CD4-positive, alpha-beta T cell treated with Interleukin-17A for 1 hour (primary cell): ENCODE measurements around the gene CCDC7.
"Not testable (repeated sequence)": the region's sequence is repeated elsewhere in the genome, so short reads cannot be mapped to it uniquely, and the experiment has no call there.

ENCODE experiments used
- DNase-seq: peaks from one replicate; pipeline ENCODE4 v3.0.0-alpha.2; 2020

Gene CCDC7

DNA sequence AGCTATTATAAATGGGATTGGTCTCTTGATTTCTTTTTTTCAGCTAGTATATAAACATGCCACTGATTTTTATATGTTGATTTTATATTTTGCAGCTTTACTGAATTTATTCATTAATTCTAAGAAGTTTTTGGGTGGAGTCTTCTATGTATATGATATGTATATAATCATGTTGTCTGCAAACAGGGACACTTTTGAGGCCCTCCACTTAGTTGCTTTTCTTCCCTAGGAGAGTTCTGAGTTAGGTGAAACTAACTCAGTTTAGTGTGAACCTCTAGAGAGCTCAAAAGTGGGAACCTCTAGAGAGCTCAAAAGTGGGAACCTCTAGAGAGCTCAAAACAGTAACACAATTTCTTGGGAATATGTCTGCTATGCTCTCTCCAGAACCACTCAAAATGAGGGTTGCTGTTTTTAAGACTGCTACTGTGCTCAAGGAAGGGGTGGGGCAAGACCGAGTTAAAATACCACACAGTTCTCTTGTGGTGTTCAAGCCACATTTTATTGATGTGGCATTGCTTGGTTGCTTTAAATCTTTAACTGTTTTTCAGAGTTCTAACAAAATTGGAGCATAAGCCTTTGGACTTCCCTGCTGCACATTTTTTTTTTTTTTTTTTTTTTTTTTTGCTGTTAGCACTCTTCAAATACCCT is 13.2 kb downstream of the CCDC7 start:
- peak; percentile 78 for DNase-seq

DNA sequence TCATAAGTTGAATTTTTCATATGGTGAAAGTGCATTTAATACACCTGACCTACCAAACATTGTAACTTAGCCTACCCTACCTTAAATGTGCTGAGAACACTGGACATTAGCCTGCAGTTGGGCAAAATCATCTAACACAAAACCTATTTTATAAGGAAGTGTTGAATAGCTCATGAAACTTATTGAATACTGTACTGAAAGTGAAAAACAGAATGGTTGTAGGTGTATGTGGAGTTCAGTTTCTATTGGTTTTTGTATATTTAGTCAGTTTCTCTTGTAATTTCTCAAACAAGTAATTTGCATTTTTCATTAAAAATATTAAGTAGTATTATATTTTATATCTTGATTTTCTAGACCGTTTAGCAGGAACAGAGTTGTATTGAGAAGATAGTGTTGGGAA is 15.3 kb downstream of the CCDC7 start:
- no peak for DNase-seq

DNA sequence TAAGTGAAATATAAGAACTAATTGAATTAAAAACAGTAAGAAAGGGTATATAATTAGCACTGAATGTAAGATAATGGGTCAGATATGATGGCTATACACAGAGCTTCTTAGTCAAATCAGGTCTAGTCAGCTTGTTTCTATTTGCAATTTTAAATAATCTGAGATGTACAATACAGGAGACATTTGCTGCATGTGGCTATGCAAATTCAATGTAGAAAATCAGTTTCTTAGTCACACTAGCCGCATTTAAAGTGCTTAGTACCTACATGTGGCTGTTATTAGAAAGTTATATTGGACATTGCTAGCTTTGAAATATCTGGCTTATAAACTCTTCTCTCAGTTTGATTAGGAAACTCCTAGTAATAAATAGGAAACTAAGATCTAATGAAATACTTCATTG is 25.3 kb downstream of the CCDC7 start:
- no peak for DNase-seq

GRCh38 chr10:32477499-32477898 is 31.6 kb downstream of the CCDC7 start:
- DNase-seq = no peak

DNA sequence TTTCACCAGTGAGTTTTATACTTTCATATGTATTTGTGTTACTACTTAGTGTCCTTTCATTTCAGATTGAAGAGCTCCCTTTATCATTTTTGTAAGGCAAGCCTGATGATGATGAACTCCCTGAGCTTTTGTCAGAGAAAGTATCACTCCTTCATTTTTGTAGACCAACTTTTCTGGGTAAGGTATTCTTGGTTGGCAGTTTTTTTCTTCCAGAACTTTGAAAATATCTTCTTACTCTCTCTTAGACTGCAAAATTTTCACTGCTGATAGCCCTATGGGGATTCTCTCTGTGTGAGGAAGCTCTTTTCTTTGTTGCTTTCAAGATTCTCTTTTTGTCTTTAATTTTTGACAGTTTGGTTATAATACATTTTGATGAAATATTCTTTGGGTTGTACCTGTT is 35.7 kb downstream of the CCDC7 start:
- DNase-seq = no peak

GRCh38 chr10:32483019-32483502 is 37.1 kb downstream of the CCDC7 start:
- not testable (repeated sequence) for DNase-seq

DNA sequence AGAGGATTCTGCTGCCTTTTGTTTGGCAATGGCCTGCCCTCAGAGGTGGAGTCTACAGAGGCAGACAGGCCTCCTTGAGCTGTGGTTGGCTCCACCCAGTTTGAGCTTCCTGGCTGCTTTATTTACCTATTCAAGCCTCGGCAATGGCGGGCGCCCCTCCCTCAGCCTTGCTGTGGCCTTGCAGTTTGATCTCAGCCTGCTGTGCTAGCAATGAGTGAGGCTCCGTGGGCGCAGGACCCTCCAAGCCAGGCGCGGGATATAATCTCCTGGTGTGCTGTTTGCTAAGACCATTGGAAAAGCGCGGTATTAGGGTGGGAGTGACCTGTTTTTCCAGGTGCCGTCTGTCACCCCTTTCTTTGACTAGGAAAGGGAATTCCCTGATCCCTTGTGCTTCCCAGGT is 42.1 kb downstream of the CCDC7 start:
- not testable (repeated sequence) for DNase-seq

DNA sequence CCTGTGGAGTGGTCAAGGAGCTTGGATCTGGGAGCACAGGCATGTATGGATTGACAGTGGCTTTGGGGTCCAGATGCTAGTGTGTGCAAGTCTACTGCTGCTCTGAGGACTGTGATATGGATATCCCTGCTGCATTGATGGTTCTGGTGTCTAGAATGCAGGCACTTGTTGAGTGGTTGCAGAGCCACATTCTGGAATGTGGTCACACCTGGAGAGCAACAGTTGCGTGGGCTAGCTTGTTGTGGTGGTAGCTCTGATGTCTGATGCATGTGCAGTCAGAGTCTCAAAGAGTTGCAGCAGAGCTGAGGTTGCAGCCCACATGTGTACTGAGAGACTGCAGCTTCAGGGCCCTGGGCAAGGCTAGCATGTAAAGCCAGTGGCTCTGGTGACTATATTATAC is 43.2 kb downstream of the CCDC7 start:
- no peak for DNase-seq

GRCh38 chr10:32489901-32490300 is 44.0 kb downstream of the CCDC7 start:
- DNase-seq = no peak

DNA sequence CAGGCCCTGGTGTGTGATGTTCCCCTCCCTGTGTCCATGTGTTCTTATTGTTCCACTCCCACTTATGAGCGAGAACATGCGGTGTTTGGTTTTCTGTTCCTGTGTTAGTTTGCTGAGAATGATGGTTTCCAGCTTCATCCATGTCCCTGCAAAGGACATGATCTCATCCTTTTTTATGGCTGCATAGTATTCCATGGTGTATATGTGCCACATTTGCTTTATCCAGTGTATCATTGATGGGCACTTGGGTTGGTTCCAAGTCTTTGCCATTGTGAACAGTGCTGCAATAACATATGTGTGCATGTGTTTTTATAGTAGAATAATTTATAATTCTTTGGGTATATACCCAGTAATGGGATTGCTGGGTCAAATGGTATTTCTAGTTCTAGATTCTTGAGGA is 48.6 kb downstream of the CCDC7 start:
- not testable (repeated sequence) for DNase-seq

- DNase-seq = not testable (repeated sequence)
These were observed 54.2 kb downstream of the CCDC7 start for GRCh38 chr10:32500136-32500535.

GRCh38 chr10:32501906-32502305 is 56.0 kb downstream of the CCDC7 start:
- no peak for DNase-seq

GRCh38 chr10:32505762-32506420 is 60.0 kb downstream of the CCDC7 start:
- not testable (repeated sequence) for DNase-seq

GRCh38 chr10:32511599-32511998 is 65.7 kb downstream of the CCDC7 start:
- no peak for DNase-seq

DNA sequence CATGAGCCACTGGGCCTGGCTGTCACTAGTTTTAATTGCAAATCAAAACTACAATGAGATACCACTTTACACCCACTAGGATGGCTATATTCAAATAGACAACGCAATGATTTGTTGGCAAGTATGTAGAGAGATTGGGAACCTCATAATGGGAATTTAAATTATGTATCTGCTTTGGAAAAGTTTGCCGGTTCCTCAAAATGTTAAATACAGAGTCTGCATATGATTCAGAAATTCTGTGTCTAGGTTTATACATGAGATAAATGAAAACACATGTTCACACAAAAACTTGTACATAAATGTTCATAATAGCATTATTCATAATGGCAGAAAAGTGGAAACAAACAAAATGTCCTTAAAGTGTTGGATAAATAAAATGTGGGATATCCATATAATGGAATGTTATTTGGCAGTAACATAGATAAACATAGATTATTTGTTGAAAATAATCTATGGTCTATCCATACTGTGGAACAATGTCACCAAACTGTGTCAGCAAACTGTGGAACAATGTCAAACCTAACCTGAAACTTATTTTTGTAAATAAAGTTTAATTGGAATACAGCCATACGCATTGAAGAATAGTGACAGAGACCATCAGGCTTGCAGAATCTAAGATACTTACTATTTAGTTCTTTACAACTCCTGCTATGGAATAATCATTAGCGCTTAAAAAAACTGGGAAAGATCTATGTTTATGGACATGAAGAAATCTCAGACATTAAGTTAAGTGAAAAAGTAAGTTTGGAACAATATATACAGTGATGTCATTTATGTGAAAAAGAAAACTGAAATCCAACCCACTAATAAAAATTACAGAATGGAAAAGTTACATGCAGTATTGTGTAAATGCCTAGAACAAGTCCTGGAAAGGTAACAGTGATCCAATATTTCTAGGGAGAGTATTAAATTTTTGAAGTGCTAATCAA is 70.9 kb downstream of the CCDC7 start:
- DNase-seq = no peak

- DNase-seq = no peak
These were observed 84.3 kb downstream of the CCDC7 start for GRCh38 chr10:32530231-32530630.

- DNase-seq = no peak
These were observed 92.3 kb downstream of the CCDC7 start for GRCh38 chr10:32538256-32538655.

- no peak for DNase-seq
These were observed 94.9 kb downstream of the CCDC7 start for GRCh38 chr10:32540691-32541470.

- DNase-seq = no peak
These were observed 102.3 kb downstream of the CCDC7 start for GRCh38 chr10:32548208-32548607.

DNA sequence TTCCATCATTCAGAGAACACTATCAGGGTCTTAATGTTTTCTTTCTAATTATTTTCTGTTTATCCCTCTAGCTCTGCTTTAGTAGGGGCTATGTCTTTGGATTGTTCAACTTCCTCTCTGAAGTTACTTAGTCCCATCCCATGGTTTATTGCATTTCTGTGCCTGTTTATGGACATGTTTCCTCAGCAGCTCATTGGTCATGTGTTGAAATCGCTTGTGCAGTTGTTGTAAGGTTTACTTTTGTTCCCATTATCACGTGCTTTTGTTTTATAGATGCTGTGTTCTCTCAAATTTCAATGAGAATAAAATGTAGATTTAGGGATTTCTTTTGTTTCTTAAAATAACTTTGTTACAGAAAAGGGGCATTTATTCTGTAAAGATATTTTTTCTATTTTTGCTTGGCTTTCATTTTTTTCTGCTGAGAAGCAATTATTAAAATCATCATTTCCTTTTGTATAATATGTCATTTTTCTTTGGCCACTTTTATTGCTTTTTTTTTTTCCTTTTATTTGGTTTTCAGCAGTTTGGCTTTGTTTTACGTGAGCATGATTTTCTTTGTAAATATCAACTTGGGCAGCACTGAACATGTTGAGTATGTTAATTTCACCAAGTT is 110.9 kb downstream of the CCDC7 start:
- no peak for DNase-seq

DNA sequence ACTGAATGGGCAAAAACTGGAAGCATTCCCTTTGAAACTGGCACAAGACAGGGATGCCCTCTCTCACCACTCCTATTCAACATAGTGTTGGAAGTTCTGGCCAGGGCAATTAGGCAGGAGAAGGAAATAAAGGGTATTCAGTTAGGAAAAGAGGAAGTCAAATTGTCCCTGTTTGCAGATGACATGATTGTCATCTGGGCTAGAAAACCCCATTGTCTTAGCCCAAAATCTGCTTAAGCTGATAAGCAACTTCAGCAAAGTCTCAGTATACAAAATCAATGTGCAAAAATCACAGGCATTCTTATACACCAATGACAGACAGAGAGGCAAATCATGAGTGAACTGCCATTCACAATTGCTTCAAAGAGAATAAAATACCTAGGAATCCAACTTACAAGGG is 116.8 kb downstream of the CCDC7 start:
- not testable (repeated sequence) for DNase-seq

DNA sequence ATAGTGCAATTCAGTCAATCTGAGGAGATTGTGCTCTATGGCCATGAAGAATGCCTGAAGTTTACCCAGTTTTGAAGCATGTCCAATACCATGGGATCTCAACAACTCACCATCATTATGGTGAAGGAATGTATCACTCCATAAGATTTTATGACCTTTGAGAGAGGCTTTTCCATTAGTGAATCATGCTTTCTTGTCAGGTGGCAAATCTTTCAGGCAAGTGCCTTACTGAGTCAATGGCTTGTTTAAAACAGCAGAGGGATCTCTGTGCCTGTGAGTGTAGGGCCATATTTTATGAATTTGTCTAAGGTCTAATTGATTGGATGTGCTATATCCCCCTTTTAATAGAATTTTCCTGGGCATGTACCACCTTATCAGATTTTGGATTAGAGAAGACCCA is 131.5 kb downstream of the CCDC7 start:
- DNase-seq = no peak
